Measurements from ENCODE around the gene FAM120AOS.
"Not testable (repeated sequence)": the region's sequence is repeated elsewhere in the genome, so short reads cannot be mapped to it uniquely, and the experiment has no call there.

FAM120AOS gene

GRCh38 chr9:93456504-93456903 lies 3.1 kb upstream of the FAM120AOS start:
- Histone ChIP-seq H3K36me3 (ENCODE audit: insufficient read depth, low read depth, low read length) (no peaks in the 10 kb centered on the region), H3K9ac (ENCODE audit: low read depth, low read length) (no peak overlapping the region), H3K27ac (ENCODE audit: low read length) (no peak overlapping the region), H3K4me3 (ENCODE audit: low read length) (no peak overlapping the region), H3K27me3 (ENCODE audit: insufficient read depth, low read length) (no peaks in the 10 kb centered on the region), H3K4me1 (ENCODE audit: insufficient read depth, low read length) (peaks cover 17% of the 10 kb centered on the region; the same call in 1 of the 2 replicates), H3K9me3 (ENCODE audit: insufficient read depth, low read depth, low read length) (no peaks in the 10 kb centered on the region)

GRCh38 chr9:93456022-93456421 lies 2.6 kb upstream of the FAM120AOS start:
- Histone ChIP-seq H3K4me1 (ENCODE audit: insufficient read depth, low read length) (peaks cover 16% of the 10 kb centered on the region; the same call in 1 of the 2 replicates), H3K27ac (ENCODE audit: low read length) (no peak overlapping the region), H3K27me3 (ENCODE audit: insufficient read depth, low read length) (no peaks in the 10 kb centered on the region), H3K9me3 (ENCODE audit: insufficient read depth, low read depth, low read length) (no peaks in the 10 kb centered on the region), H3K36me3 (ENCODE audit: insufficient read depth, low read depth, low read length) (no peaks in the 10 kb centered on the region), H3K9ac (ENCODE audit: low read depth, low read length) (no peak overlapping the region), H3K4me3 (ENCODE audit: low read length) (no peak overlapping the region)

- Histone ChIP-seq H3K4me1 (ENCODE audit: insufficient read depth, low read length) (peaks cover 13% of the 10 kb centered on the region; the same call in 1 of the 2 replicates), H3K27ac (ENCODE audit: low read length) (no peak overlapping the region), H3K36me3 (ENCODE audit: insufficient read depth, low read depth, low read length) (peaks cover 17% of the 10 kb centered on the region)
Measured at GRCh38 chr9:93452710-93453046, 703 bp downstream of the FAM120AOS start.

GRCh38 chr9:93451849-93452709 lies 1.3 kb downstream of the FAM120AOS start:
- peak overlapping the region; percentile 90 for H3K4me3 ChIP-seq (ENCODE audit: low read length)
- H3K9ac ChIP-seq (ENCODE audit: low read depth, low read length), result peak overlapping the region; percentile 77
- peaks cover 23% of the 10 kb centered on the region for H3K36me3 ChIP-seq (ENCODE audit: insufficient read depth, low read depth, low read length)
- H3K4me1 ChIP-seq (ENCODE audit: insufficient read depth, low read length), result peaks cover 13% of the 10 kb centered on the region; the same call in 1 of the 2 replicates
- H3K9me3 ChIP-seq (ENCODE audit: insufficient read depth, low read depth, low read length), result no peaks in the 10 kb centered on the region
- no peak overlapping the region for H3K27ac ChIP-seq (ENCODE audit: low read length)
- H3K27me3 ChIP-seq (ENCODE audit: insufficient read depth, low read length), result no peaks in the 10 kb centered on the region

More at GRCh38 chr9:93452710-93453046, 703 bp downstream of the FAM120AOS start:
- H3K9ac ChIP-seq (ENCODE audit: low read depth, low read length), result peak overlapping the region; percentile 77; the same call in 1 of the 2 replicates
- no peaks in the 10 kb centered on the region for H3K27me3 ChIP-seq (ENCODE audit: insufficient read depth, low read length)
- H3K9me3 ChIP-seq (ENCODE audit: insufficient read depth, low read depth, low read length), result no peaks in the 10 kb centered on the region
- H3K4me3 ChIP-seq (ENCODE audit: low read length), result peak overlapping the region; percentile 90

GRCh38 chr9:93450945-93451815 lies 2.2 kb downstream of the FAM120AOS start, which contains the start of gene FAM120A:
TSS of gene FAM120A (plus strand) at chr9:93451685. CDS start at chr9:93451916, 231 bp downstream.
- Histone ChIP-seq H3K4me1 (ENCODE audit: insufficient read depth, low read length) (peaks cover 9% of the 10 kb centered on the region; the same call in 1 of the 2 replicates), H3K4me3 (ENCODE audit: low read length) (peak within 1 kb of the TSS; percentile 93), H3K27ac (ENCODE audit: low read length) (peak within 1 kb of the TSS; percentile 69), H3K36me3 (ENCODE audit: insufficient read depth, low read depth, low read length) (peaks cover 32% of the 10 kb centered on the region), H3K9ac (ENCODE audit: low read depth, low read length) (peak within 1 kb of the TSS; percentile 84), H3K27me3 (ENCODE audit: insufficient read depth, low read length) (no peaks in the 10 kb centered on the region), H3K9me3 (ENCODE audit: insufficient read depth, low read depth, low read length) (no peaks in the 10 kb centered on the region)

GRCh38 chr9:93447655-93448054 lies 5.7 kb downstream of the FAM120AOS start:
- Histone ChIP-seq H3K27ac (ENCODE audit: low read length) (no peak overlapping the region), H3K4me3 (ENCODE audit: low read length) (no peak overlapping the region), H3K27me3 (ENCODE audit: insufficient read depth, low read length) (no peaks in the 10 kb centered on the region), H3K36me3 (ENCODE audit: insufficient read depth, low read depth, low read length) (peaks cover 38% of the 10 kb centered on the region), H3K4me1 (ENCODE audit: insufficient read depth, low read length) (0 out of 2 replicates have a peak, but pooled peaks cover 2% of the 10 kb centered on the region), H3K9me3 (ENCODE audit: insufficient read depth, low read depth, low read length) (no peaks in the 10 kb centered on the region), H3K9ac (ENCODE audit: low read depth, low read length) (no peak overlapping the region)

- H3K9me3 ChIP-seq (ENCODE audit: insufficient read depth, low read depth, low read length), result no peaks in the 10 kb centered on the region
- no peak overlapping the region for H3K4me3 ChIP-seq (ENCODE audit: low read length)
- 0 out of 2 replicates have a peak, but pooled peaks cover 2% of the 10 kb centered on the region for H3K4me1 ChIP-seq (ENCODE audit: insufficient read depth, low read length)
- H3K27me3 ChIP-seq (ENCODE audit: insufficient read depth, low read length), result no peaks in the 10 kb centered on the region
- H3K9ac ChIP-seq (ENCODE audit: low read depth, low read length), result no peak overlapping the region
- peaks cover 38% of the 10 kb centered on the region for H3K36me3 ChIP-seq (ENCODE audit: insufficient read depth, low read depth, low read length)
- H3K27ac ChIP-seq (ENCODE audit: low read length), result no peak overlapping the region
Measured at GRCh38 chr9:93446073-93446472, 7.3 kb downstream of the FAM120AOS start.

- Histone ChIP-seq H3K36me3 (ENCODE audit: insufficient read depth, low read depth, low read length) (peaks cover 5% of the 10 kb centered on the region), H3K9me3 (ENCODE audit: insufficient read depth, low read depth, low read length) (no peaks in the 10 kb centered on the region), H3K27me3 (ENCODE audit: insufficient read depth, low read length) (no peaks in the 10 kb centered on the region), H3K4me1 (ENCODE audit: insufficient read depth, low read length) (no peaks in the 10 kb centered on the region), H3K4me3 (ENCODE audit: low read length) (no peak overlapping the region), H3K9ac (ENCODE audit: low read depth, low read length) (no peak overlapping the region), H3K27ac (ENCODE audit: low read length) (no peak overlapping the region)
Measured at GRCh38 chr9:93440896-93441580, 12.3 kb downstream of the FAM120AOS start.

- H3K27ac ChIP-seq (ENCODE audit: low read length); H3K9me3 ChIP-seq (ENCODE audit: insufficient read depth, low read depth, low read length); H3K27me3 ChIP-seq (ENCODE audit: insufficient read depth, low read length); H3K36me3 ChIP-seq (ENCODE audit: insufficient read depth, low read depth, low read length); H3K4me1 ChIP-seq (ENCODE audit: insufficient read depth, low read length); H3K4me3 ChIP-seq (ENCODE audit: low read length); H3K9ac ChIP-seq (ENCODE audit: low read depth, low read length): not testable (repeated sequence)
Measured at GRCh38 chr9:93439301-93439700, 14.1 kb downstream of the FAM120AOS start.

- Histone ChIP-seq H3K27ac (ENCODE audit: low read length) (no peak overlapping the region), H3K36me3 (ENCODE audit: insufficient read depth, low read depth, low read length) (no peaks in the 10 kb centered on the region), H3K27me3 (ENCODE audit: insufficient read depth, low read length) (no peaks in the 10 kb centered on the region), H3K9ac (ENCODE audit: low read depth, low read length) (no peak overlapping the region), H3K4me1 (ENCODE audit: insufficient read depth, low read length) (no peaks in the 10 kb centered on the region), H3K4me3 (ENCODE audit: low read length) (no peak overlapping the region), H3K9me3 (ENCODE audit: insufficient read depth, low read depth, low read length) (no peaks in the 10 kb centered on the region)
Measured at GRCh38 chr9:93437996-93438395, 15.4 kb downstream of the FAM120AOS start.

Measured in iPS-20b (cell line).